ENCODE results near the gene QRICH1. TPM values are rescaled to one million over a fixed set of nuclear protein-coding genes. Genes with fewer than 3 reads are reported as not detected.
A peak's percentile ranks its signal among the peaks of the same experiment; 100 is the strongest.

Gene QRICH1
- total RNA-seq, 2 donors from 2014 or later, result 83.7 to 110 TPM

GRCh38 chr3:49024449-49024848 lies 69.4 kb downstream of the QRICH1 start:
- H3K4me3 ChIP-seq, result no peak overlapping the region

DNA sequence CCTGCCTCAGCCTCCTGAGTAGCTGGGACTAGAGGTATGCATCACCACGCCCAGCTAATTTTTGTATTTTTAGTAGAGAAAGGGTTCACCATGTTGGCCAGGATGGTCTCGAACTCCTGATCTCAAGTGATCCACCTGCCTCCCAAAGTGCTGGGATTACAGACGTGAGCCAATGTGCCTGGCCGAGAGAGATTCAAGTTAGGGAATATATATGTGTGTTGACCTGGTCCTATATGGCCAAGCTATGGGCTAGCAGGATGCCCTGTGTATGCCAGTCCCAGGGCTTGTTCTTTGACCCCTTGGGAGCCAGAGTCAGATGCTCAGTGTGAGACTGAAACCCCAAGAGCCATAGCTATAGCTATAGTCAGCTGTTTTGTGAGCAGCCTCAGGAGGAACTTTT lies 70.1 kb downstream of the QRICH1 start:
- H3K27ac ChIP-seq, result no peak overlapping the region
- no peak for DNase-seq (ENCODE audit: low spot score)
- H3K9me3 ChIP-seq, result no peaks in the 10 kb centered on the region
- ATAC-seq (ENCODE audit: insufficient number of reproducible peaks, low FRiP score, low read depth), result no peak
- no peak overlapping the region for H3K4me3 ChIP-seq
- peaks cover 28 to 42% of the 10 kb centered on the region in 2 donors for H3K4me1 ChIP-seq (ENCODE audit: control insufficient read depth in 1 of 2, low read depth in 2 of 2)
- H3K27me3 ChIP-seq (replicated peaks; ENCODE audit: insufficient read depth), result no peaks in the 10 kb centered on the region
- H3K36me3 ChIP-seq, result peaks cover 25% of the 10 kb centered on the region
- no peak for TF ChIP-seq CTCF (IDR thresholded peaks at IDR 0.05)

More at GRCh38 chr3:49024449-49024848, 69.4 kb downstream of the QRICH1 start:
- Histone ChIP-seq H3K4me1 (ENCODE audit: control insufficient read depth in 1 of 2, low read depth in 2 of 2) (peaks cover 21 to 38% of the 10 kb centered on the region in 2 donors), H3K9me3 (no peaks in the 10 kb centered on the region), H3K27me3 (replicated peaks; ENCODE audit: insufficient read depth) (no peaks in the 10 kb centered on the region), H3K27ac (no peak overlapping the region), H3K36me3 (peaks cover 25% of the 10 kb centered on the region)
- TF ChIP-seq CTCF (IDR thresholded peaks at IDR 0.05), result no peak
- ATAC-seq (ENCODE audit: insufficient number of reproducible peaks, low FRiP score, low read depth), result no peak
- no peak for DNase-seq (ENCODE audit: low spot score)

- no peak for TF ChIP-seq CTCF (IDR thresholded peaks at IDR 0.05)
- no peaks in the 10 kb centered on the region for H3K9me3 ChIP-seq
- ATAC-seq (ENCODE audit: insufficient number of reproducible peaks, low FRiP score, low read depth), result no peak
- peak overlapping the region; percentile 99 to 100 for H3K27ac ChIP-seq
- H3K4me3 ChIP-seq, result peak overlapping the region; percentile 92
- DNase-seq (ENCODE audit: low spot score), result no peak
- H3K4me1 ChIP-seq (ENCODE audit: control insufficient read depth in 1 of 2, low read depth in 2 of 2), result peaks cover 30 to 35% of the 10 kb centered on the region in 2 donors
- no peaks in the 10 kb centered on the region for H3K27me3 ChIP-seq (replicated peaks; ENCODE audit: insufficient read depth)
- peaks cover 25% of the 10 kb centered on the region for H3K36me3 ChIP-seq
These were observed 71.1 kb downstream of the QRICH1 start for GRCh38 chr3:49022688-49023171.

- H3K9me3 ChIP-seq, result no peaks in the 10 kb centered on the region
- DNase-seq (ENCODE audit: low spot score), result peak; percentile 51
- H3K4me3 ChIP-seq, result peak within 1 kb of the TSS; percentile 92
- peak within 1 kb of the TSS; percentile 99 to 100 for H3K27ac ChIP-seq
- H3K4me1 ChIP-seq (ENCODE audit: control insufficient read depth in 1 of 2, low read depth in 2 of 2), result peaks cover 34 to 41% of the 10 kb centered on the region in 2 donors
- no peaks in the 10 kb centered on the region for H3K27me3 ChIP-seq (replicated peaks; ENCODE audit: insufficient read depth)
- peaks cover 25% of the 10 kb centered on the region for H3K36me3 ChIP-seq
- ATAC-seq (ENCODE audit: insufficient number of reproducible peaks, low FRiP score, low read depth), result peak; percentile 74
- peak; percentile 94 for TF ChIP-seq CTCF (IDR thresholded peaks at IDR 0.05)
These were observed 71.8 kb downstream of the QRICH1 start, which contains the start of gene NDUFAF3 for GRCh38 chr3:49021813-49022687. NDUFAF3 (plus strand) TSS chr3:49022121; CDS start chr3:49022145, 24 bp downstream.

DNA sequence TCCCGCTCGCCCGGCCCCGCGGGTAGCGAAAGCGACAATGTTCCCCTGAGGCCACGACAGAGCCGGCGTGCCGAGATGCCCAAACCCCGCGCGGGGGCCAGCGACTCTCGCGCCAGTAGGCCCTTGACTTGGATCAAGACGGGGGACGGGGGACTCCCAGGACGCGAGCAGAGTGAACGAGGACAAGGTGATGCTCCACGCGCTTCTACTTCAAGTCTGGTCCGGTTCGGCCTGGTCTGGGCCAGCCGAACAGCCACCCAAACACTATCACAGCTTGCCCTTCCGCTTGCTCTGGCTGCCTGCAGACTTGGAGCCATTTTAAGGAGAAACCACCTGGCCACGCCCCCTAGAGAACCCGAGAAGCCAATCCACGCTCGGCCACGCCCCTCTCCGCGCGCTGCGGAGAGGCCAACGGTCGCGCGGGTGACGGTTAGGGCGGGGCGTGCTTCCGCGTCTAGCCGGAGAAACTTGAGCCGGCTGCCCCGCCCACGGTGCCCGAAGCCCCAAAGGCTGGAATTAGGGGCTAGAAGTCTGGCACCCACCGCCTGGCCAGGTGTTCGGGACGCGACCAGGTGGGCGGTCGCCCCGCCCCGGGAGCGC lies 72.6 kb downstream of the QRICH1 start:
- Histone ChIP-seq H3K27ac (peak overlapping the region; percentile 99 to 100), H3K9me3 (no peaks in the 10 kb centered on the region), H3K4me3 (peak overlapping the region; percentile 92), H3K27me3 (replicated peaks; ENCODE audit: insufficient read depth) (no peaks in the 10 kb centered on the region), H3K4me1 (ENCODE audit: control insufficient read depth in 1 of 2, low read depth in 2 of 2) (peaks cover 34 to 41% of the 10 kb centered on the region in 2 donors), H3K36me3 (peaks cover 25% of the 10 kb centered on the region)
- TF ChIP-seq CTCF (IDR thresholded peaks at IDR 0.05), result no peak
- DNase-seq (ENCODE audit: low spot score) (peak; percentile 98), ATAC-seq (ENCODE audit: insufficient number of reproducible peaks, low FRiP score, low read depth) (peak; percentile 83)

Data from thoracic aorta (tissue), 2 donors.